ENCODE measurements around the gene CHST11.

DNA sequence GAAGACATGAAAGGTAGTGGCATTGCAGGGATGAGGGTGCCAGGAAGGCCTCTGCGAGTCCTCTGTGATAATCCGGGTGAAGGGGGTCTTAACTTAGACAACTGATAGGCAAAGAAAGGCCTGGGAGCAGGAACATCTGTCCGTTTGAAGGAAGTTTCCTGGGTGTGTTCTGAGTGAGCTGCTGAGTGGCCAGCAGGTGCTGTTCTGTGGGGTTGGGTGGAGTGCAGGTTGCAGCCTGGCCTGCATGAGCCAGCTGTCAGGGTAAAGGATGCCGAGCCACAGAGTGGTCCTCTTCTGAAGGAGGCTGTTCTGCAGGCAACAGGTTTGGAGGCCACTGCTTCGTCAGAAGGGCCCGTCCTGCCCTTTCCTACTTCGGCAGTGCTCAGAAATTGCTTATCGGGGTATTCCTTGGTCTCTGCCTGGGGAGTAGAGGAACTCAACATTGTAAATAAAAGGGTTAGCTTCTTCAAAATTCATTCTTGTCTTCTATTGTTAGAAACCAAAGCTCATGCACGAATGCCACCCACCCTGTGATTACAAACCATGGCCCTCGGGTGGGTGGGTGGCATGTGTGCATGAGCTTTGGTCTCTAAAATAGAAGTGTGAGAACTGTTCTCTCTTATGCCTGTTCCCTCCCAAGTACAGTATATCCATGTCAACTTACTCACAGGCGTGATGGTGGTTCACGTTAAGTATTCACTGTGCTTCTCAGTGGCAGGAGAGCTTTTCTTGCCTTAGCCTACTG is 118.9 kb downstream of the CHST11 start:
- TF ChIP-seq CTCF (IDR thresholded peaks at IDR 0.05), result no peak
- no peak for TF ChIP-seq ZFX (IDR thresholded peaks at IDR 0.05; ENCODE audit: borderline replicate concordance)

Data from 22Rv1 (cell line).